Measurements from ENCODE around the gene STIM1. TPM values are rescaled to one million over a fixed set of nuclear protein-coding genes. Genes with fewer than 3 reads are reported as not detected.

Gene STIM1
- total and polyA plus RNA-seq, 7 donors, result 5.3 to 44.8 (median 29.3) TPM

- peak overlapping the region in 3 of 4 donors; percentile 17 to 60 (median 46) for H3K27ac ChIP-seq
- no peaks in the 10 kb centered on the region for H3K36me3 ChIP-seq
- intact Hi-C loops (cut with DNase I), result no loop called here
- no peaks in the 10 kb centered on the region for H3K27me3 ChIP-seq
- H3K4me1 ChIP-seq, result peaks cover 0 to 59% (median 30%) of the 10 kb centered on the region in 4 donors
- WGBS, 2 donors, result 79 to 83% methylated on average over 27 of the region's 27 CpGs
- H3K9me3 ChIP-seq, result peaks cover 0 to 5% (median under 1%) of the 10 kb centered on the region in 4 donors
- TF ChIP-seq POLR2AphosphoS5 (IDR thresholded peaks at IDR 0.05), result no peak
- TF ChIP-seq POLR2A (IDR thresholded peaks at IDR 0.05), result no peak
- TF ChIP-seq EP300 (IDR thresholded peaks at IDR 0.05), result no peak
- TF ChIP-seq, protein P1, sequence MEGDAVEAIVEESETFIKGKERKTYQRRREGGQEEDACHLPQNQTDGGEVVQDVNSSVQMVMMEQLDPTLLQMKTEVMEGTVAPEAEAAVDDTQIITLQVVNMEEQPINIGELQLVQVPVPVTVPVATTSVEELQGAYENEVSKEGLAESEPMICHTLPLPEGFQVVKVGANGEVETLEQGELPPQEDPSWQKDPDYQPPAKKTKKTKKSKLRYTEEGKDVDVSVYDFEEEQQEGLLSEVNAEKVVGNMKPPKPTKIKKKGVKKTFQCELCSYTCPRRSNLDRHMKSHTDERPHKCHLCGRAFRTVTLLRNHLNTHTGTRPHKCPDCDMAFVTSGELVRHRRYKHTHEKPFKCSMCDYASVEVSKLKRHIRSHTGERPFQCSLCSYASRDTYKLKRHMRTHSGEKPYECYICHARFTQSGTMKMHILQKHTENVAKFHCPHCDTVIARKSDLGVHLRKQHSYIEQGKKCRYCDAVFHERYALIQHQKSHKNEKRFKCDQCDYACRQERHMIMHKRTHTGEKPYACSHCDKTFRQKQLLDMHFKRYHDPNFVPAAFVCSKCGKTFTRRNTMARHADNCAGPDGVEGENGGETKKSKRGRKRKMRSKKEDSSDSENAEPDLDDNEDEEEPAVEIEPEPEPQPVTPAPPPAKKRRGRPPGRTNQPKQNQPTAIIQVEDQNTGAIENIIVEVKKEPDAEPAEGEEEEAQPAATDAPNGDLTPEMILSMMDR (IDR thresholded peaks at IDR 0.05), result no peak
- peak; percentile 70 for DNase-seq
- H3K4me3 ChIP-seq, result peak overlapping the region in 3 of 4 donors; percentile 4 to 31 (median 23)
Measured at GRCh38 chr11:3989276-3989920, 133.9 kb downstream of the STIM1 start.

- no peak for TF ChIP-seq EP300 (IDR thresholded peaks at IDR 0.05)
- TF ChIP-seq POLR2A (IDR thresholded peaks at IDR 0.05), result no peak
- TF ChIP-seq, protein P1 (IDR thresholded peaks at IDR 0.05), result no peak
- TF ChIP-seq POLR2AphosphoS5 (IDR thresholded peaks at IDR 0.05), result no peak
- Histone ChIP-seq H3K36me3 (no peaks in the 10 kb centered on the region), H3K27ac (peak overlapping the region in 2 of 4 donors; percentile 46 to 60), H3K9me3 (peaks cover 0 to 5% (median 1%) of the 10 kb centered on the region in 4 donors), H3K4me3 (no peak overlapping the region), H3K4me1 (peaks cover 0 to 54% (median 25%) of the 10 kb centered on the region in 4 donors), H3K27me3 (no peaks in the 10 kb centered on the region)
- intact Hi-C loops (cut with DNase I), result no loop called here
- DNase-seq, result no peak
- 61 to 87% methylated on average over 3 of the region's 3 CpGs for WGBS, 2 donors
Measured at GRCh38 chr11:3989921-3990290, 134.4 kb downstream of the STIM1 start.

DNA sequence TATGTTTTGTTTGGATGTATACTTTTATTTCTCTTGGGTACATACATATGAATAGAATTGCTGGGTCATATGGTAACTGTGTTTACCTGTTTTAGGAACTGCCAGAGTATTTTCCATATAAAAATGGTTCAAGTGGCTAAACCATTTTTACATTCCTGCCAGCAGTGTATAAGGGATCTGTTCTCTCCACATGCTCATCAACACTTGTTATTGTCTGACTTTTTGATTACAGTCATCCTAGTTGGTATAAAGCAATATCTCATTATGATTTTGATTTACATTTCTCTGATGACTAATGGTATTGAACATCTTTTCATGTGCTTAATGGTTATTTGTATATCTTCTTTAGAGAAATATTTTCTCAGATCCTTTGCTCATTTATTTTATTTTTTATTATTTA, 134.9 kb downstream of the STIM1 start:
- H3K9me3 ChIP-seq, result peaks cover 0 to 5% (median 1%) of the 10 kb centered on the region in 4 donors
- H3K4me1 ChIP-seq, result peaks cover 0 to 49% (median 22%) of the 10 kb centered on the region in 4 donors
- H3K36me3 ChIP-seq, result no peaks in the 10 kb centered on the region
- TF ChIP-seq POLR2A (IDR thresholded peaks at IDR 0.05) (no peak), POLR2AphosphoS5 (IDR thresholded peaks at IDR 0.05) (no peak), EP300 (IDR thresholded peaks at IDR 0.05) (no peak)
- TF ChIP-seq, protein P1 (IDR thresholded peaks at IDR 0.05), result no peak
- intact Hi-C loops (cut with DNase I), result no loop called here
- DNase-seq, result no peak
- H3K4me3 ChIP-seq, result no peak overlapping the region
- peak overlapping the region in 1 of 4 donors; percentile 60 for H3K27ac ChIP-seq
- no peaks in the 10 kb centered on the region for H3K27me3 ChIP-seq

- no peaks in the 10 kb centered on the region for H3K27me3 ChIP-seq
- peaks cover 0 to 5% (median 1%) of the 10 kb centered on the region in 4 donors for H3K9me3 ChIP-seq
- intact Hi-C loops (cut with DNase I), result no loop called here
- TF ChIP-seq EP300 (IDR thresholded peaks at IDR 0.05) (no peak), POLR2AphosphoS5 (IDR thresholded peaks at IDR 0.05) (no peak), POLR2A (IDR thresholded peaks at IDR 0.05) (no peak)
- TF ChIP-seq, protein P1 (IDR thresholded peaks at IDR 0.05), result no peak
- no peaks in the 10 kb centered on the region for H3K36me3 ChIP-seq
- no peak for DNase-seq
- H3K4me1 ChIP-seq, result peaks cover 0 to 35% (median 23%) of the 10 kb centered on the region in 4 donors
- H3K4me3 ChIP-seq, result no peak overlapping the region
- no peak overlapping the region for H3K27ac ChIP-seq
- 95 to 96% methylated on average over 1 of the region's 1 CpG for WGBS, 2 donors
Measured at GRCh38 chr11:3992964-3993363, 137.5 kb downstream of the STIM1 start.

Measured in sigmoid colon (tissue), 7 donors.